WERI-Rb-1 (cell line): Measurements from ENCODE around the gene BARHL1.
A peak's percentile ranks its signal among the peaks of the same experiment; 100 is the strongest.

Experiments
- DNase-seq: peaks from one replicate; pipeline ENCODE4 v3.0.0-alpha.2; 2020
- H3K27ac ChIP-seq: fragments of 250-450 bp; sonication (Bioruptor Pico); 2 replicates; pipeline ENCODE4 v1.5.1; 2020; ENCODE audit warnings: mild to moderate bottlenecking, moderate library complexity
- H3K27me3 ChIP-seq: fragments of 250-450 bp; sonication (Bioruptor Pico); 2 replicates; pipeline ENCODE4 v1.5.1; 2021; ENCODE audit warnings: mild to moderate bottlenecking, low read depth, moderate library complexity; ENCODE audit not compliant: insufficient read depth, severe bottlenecking
- H3K36me3 ChIP-seq: fragments of 250-450 bp; sonication (Bioruptor Pico); 2 replicates; pipeline ENCODE4 v1.5.1; 2020; ENCODE audit warnings: mild to moderate bottlenecking, moderate library complexity
- H3K4me3 ChIP-seq: 2 replicates; pipeline ENCODE4 v1.5.1; 2011; ENCODE audit warnings: low read depth, mild to moderate bottlenecking, control low read depth, low read length
- H3K9me3 ChIP-seq: fragments of 250-450 bp; sonication (Bioruptor Pico); 2 replicates; pipeline ENCODE4 v1.5.1; 2021; ENCODE audit warnings: mild to moderate bottlenecking, moderate library complexity; ENCODE audit not compliant: severe bottlenecking
- CTCF ChIP-seq: IDR thresholded peaks from 2 replicates; pipeline ENCODE4 v1.5.1; 2011; ENCODE audit warnings: low read depth, mild to moderate bottlenecking, control low read depth, inconsistent platforms, low read length

The BARHL1 gene

GRCh38 chr9:132546148-132547051 is 36.0 kb upstream of the BARHL1 start:
- Histone ChIP-seq H3K9me3 (no peaks in the 10 kb centered on the region), H3K27ac (peak overlapping the region; percentile 58), H3K27me3 (no peaks in the 10 kb centered on the region), H3K4me3 (peak overlapping the region; percentile 34), H3K36me3 (no peaks in the 10 kb centered on the region)
- DNase-seq = peak; percentile 95
- TF ChIP-seq CTCF = peak; percentile 83

- TF ChIP-seq CTCF = no peak
- H3K27me3 ChIP-seq = no peaks in the 10 kb centered on the region
- H3K9me3 ChIP-seq = no peaks in the 10 kb centered on the region
- peak overlapping the region; percentile 58 for H3K27ac ChIP-seq
- no peaks in the 10 kb centered on the region for H3K36me3 ChIP-seq
- DNase-seq = no peak
- no peak overlapping the region for H3K4me3 ChIP-seq
Measured at GRCh38 chr9:132547052-132547431, 35.4 kb upstream of the BARHL1 start.

DNA sequence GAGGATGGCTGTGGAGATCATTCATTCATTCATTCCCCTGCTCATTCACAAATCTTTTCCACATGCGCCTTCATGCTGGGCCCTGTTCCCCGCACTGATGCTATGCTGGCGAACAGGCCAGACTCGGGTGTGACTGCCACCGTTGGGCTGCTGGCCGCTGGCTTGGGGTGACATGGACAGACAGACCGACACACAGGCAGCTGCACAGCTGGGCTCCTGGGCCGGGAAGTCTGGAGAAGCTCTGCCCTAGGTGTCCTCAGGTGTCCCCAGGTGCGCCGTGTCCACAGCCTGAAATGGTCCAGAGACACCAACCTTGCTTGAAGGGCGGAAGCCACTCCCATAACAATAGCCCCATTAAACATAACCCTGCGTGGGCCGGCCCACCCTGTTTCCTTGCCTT is 35.0 kb upstream of the BARHL1 start:
- H3K9me3 ChIP-seq = no peaks in the 10 kb centered on the region
- no peaks in the 10 kb centered on the region for H3K36me3 ChIP-seq
- TF ChIP-seq CTCF = no peak
- DNase-seq = no peak
- H3K4me3 ChIP-seq = no peak overlapping the region
- no peaks in the 10 kb centered on the region for H3K27me3 ChIP-seq
- H3K27ac ChIP-seq = no peak overlapping the region

GRCh38 chr9:132547976-132548730 is 34.3 kb upstream of the BARHL1 start:
- no peaks in the 10 kb centered on the region for H3K36me3 ChIP-seq
- H3K27ac ChIP-seq = no peak overlapping the region
- peaks cover 6% of the 10 kb centered on the region for H3K9me3 ChIP-seq
- no peak overlapping the region for H3K4me3 ChIP-seq
- no peak for TF ChIP-seq CTCF
- DNase-seq = no peak
- no peaks in the 10 kb centered on the region for H3K27me3 ChIP-seq

GRCh38 chr9:132548751-132549640 is 33.4 kb upstream of the BARHL1 start:
- Histone ChIP-seq H3K36me3 (no peaks in the 10 kb centered on the region), H3K27me3 (no peaks in the 10 kb centered on the region), H3K27ac (peak overlapping the region; percentile 49), H3K4me3 (no peak overlapping the region), H3K9me3 (peaks cover 9% of the 10 kb centered on the region)
- no peak for DNase-seq
- TF ChIP-seq CTCF = no peak
